WERI-Rb-1 (cell line): ENCODE measurements around the gene GFPT2.

Source experiments
- DNase-seq: peaks from one replicate; pipeline ENCODE4 v3.0.0-alpha.2; 2020
- H3K27ac ChIP-seq: fragments of 250-450 bp; sonication (Bioruptor Pico); 2 replicates; pipeline ENCODE4 v1.5.1; 2020; ENCODE audit warnings: mild to moderate bottlenecking, moderate library complexity
- H3K27me3 ChIP-seq: fragments of 250-450 bp; sonication (Bioruptor Pico); 2 replicates; pipeline ENCODE4 v1.5.1; 2021; ENCODE audit warnings: mild to moderate bottlenecking, low read depth, moderate library complexity; ENCODE audit not compliant: insufficient read depth, severe bottlenecking
- H3K36me3 ChIP-seq: fragments of 250-450 bp; sonication (Bioruptor Pico); 2 replicates; pipeline ENCODE4 v1.5.1; 2020; ENCODE audit warnings: mild to moderate bottlenecking, moderate library complexity
- H3K4me3 ChIP-seq: 2 replicates; pipeline ENCODE4 v1.5.1; 2011; ENCODE audit warnings: low read depth, mild to moderate bottlenecking, control low read depth, low read length
- H3K9me3 ChIP-seq: fragments of 250-450 bp; sonication (Bioruptor Pico); 2 replicates; pipeline ENCODE4 v1.5.1; 2021; ENCODE audit warnings: mild to moderate bottlenecking, moderate library complexity; ENCODE audit not compliant: severe bottlenecking
- CTCF ChIP-seq: IDR thresholded peaks from 2 replicates; pipeline ENCODE4 v1.5.1; 2011; ENCODE audit warnings: low read depth, mild to moderate bottlenecking, control low read depth, inconsistent platforms, low read length

GFPT2 gene

GRCh38 chr5:180380856-180381255 lies 27.7 kb upstream of the GFPT2 start:
- no peak for TF ChIP-seq CTCF
- Histone ChIP-seq H3K27me3 (no peaks in the 10 kb centered on the region), H3K27ac (no peak overlapping the region), H3K9me3 (no peaks in the 10 kb centered on the region), H3K36me3 (no peaks in the 10 kb centered on the region), H3K4me3 (no peak overlapping the region)
- no peak for DNase-seq

DNA sequence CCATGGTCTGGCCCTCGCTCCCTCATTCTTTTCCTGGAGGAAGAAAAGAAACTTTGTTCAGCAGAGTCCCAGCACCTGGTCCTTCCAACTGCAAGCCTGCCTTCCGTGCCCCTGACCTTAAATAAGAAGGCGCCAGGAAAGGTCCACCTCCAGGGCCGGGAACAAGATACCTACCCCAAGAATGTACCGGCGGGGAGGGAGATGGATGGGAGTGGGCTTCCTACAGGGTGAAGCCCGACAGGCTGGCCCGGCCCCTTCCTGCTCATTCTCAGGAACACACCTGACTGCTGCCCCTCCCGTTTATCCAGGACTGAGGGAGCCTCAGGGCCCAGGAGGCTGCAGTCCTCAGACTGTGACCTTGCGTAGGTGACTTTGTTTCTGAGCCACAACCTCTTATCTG lies 27.3 kb upstream of the GFPT2 start:
- no peaks in the 10 kb centered on the region for H3K27me3 ChIP-seq

DNA sequence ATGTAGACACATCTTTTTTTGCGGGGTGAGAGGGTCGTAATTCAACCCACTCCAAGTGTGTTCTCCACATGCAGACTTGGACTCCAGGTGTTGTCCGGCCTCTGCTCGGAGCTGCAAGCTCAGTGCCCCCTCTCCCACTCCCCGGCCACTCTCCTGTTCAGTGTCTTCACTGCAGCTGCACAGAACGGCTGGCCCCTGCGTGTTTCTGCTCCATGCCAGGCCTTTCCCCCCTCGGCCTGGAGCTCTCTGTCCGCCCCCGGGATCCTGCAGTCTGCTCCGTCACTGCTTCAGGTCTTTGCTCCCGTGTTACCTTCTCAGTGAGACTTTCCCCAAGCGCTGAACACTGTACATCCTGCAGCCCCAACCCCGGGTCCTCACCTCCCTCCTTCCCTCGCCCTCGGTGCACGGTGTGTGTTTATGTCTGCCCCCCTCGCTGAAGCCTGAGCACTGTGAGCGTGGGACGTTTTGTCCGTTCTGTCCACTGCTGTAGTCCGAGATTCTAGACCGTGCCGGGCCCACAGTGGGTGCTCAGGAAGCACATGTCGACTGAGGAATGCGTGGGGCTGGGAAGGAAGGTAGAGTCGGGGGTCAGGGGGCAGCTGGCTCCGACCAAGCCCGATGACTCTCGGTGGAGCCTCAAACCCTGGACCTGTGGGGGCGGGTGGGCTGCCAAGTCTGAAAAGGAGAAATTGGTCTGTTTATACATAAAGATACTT lies 26.4 kb upstream of the GFPT2 start:
- Histone ChIP-seq H3K27me3 (no peaks in the 10 kb centered on the region), H3K9me3 (no peaks in the 10 kb centered on the region), H3K27ac (no peak overlapping the region), H3K36me3 (no peaks in the 10 kb centered on the region), H3K4me3 (no peak overlapping the region)
- no peak for DNase-seq
- TF ChIP-seq CTCF = no peak

More for the DNA sequence above, 27.3 kb upstream of the GFPT2 start:
- Histone ChIP-seq H3K36me3 (no peaks in the 10 kb centered on the region), H3K27ac (no peak overlapping the region), H3K9me3 (no peaks in the 10 kb centered on the region), H3K4me3 (no peak overlapping the region)
- TF ChIP-seq CTCF = no peak
- DNase-seq = no peak

GRCh38 chr5:180378438-180379344 lies 25.6 kb upstream of the GFPT2 start:
- Histone ChIP-seq H3K27ac (no peak overlapping the region), H3K9me3 (no peaks in the 10 kb centered on the region), H3K4me3 (no peak overlapping the region), H3K27me3 (no peaks in the 10 kb centered on the region), H3K36me3 (no peaks in the 10 kb centered on the region)
- TF ChIP-seq CTCF = no peak
- no peak for DNase-seq

- H3K4me3 ChIP-seq = no peak overlapping the region
- no peak for DNase-seq
- no peaks in the 10 kb centered on the region for H3K36me3 ChIP-seq
- no peaks in the 10 kb centered on the region for H3K9me3 ChIP-seq
- no peaks in the 10 kb centered on the region for H3K27me3 ChIP-seq
- no peak for TF ChIP-seq CTCF
- H3K27ac ChIP-seq = no peak overlapping the region
Measured at GRCh38 chr5:180377556-180378197, 24.5 kb upstream of the GFPT2 start.
